GM23248 (cell line): ENCODE results near the gene PLK5. TPM values are rescaled to one million over a fixed set of nuclear protein-coding genes. Genes with fewer than 3 reads are reported as not detected.

Source experiments
- DNase-seq: peaks from one replicate; pipeline ENCODE4 v3.0.0-alpha.2; 2015
- H2AFZ ChIP-seq: fragments of 200-600 bp; sonication (generic); 2 replicates; pipeline ENCODE4 v1.6.1; 2016; ENCODE audit warnings: antibody characterized with exemption
- H3F3A ChIP-seq: fragments of 200-600 bp; sonication (generic); 2 replicates; pipeline ENCODE4 v1.6.1; 2016; ENCODE audit warnings: mild to moderate bottlenecking, antibody characterized with exemption, mixed run types; ENCODE audit not compliant: insufficient read depth
- H3K27ac ChIP-seq: fragments of 200-600 bp; sonication (generic); 2 replicates; pipeline ENCODE4 v1.5.1; 2016; ENCODE audit warnings: mild to moderate bottlenecking
- H3K27me3 ChIP-seq: fragments of 200-600 bp; sonication (generic); replicated peaks from 2 replicates; pipeline ENCODE4 v1.6.1; 2016; ENCODE audit warnings: mild to moderate bottlenecking; ENCODE audit not compliant: insufficient read depth
- H3K36me3 ChIP-seq: fragments of 200-600 bp; sonication (generic); 2 replicates; pipeline ENCODE4 v1.6.1; 2016; ENCODE audit warnings: low read depth, mild to moderate bottlenecking
- H3K4me1 ChIP-seq: fragments of 200-600 bp; sonication (generic); 2 replicates; pipeline ENCODE4 v1.6.1; 2016; ENCODE audit warnings: mild to moderate bottlenecking; ENCODE audit not compliant: insufficient read depth
- H3K4me2 ChIP-seq: fragments of 200-600 bp; sonication (generic); one replicate; pipeline ENCODE4 v1.6.1; 2016; ENCODE audit warnings: mild to moderate bottlenecking; ENCODE audit not compliant: unreplicated experiment
- H3K4me3 ChIP-seq: fragments of 200-600 bp; sonication (generic); 2 replicates; pipeline ENCODE4 v1.5.1; 2016; ENCODE audit warnings: mild to moderate bottlenecking
- H3K79me2 ChIP-seq: fragments of 200-600 bp; sonication (generic); 2 replicates; pipeline ENCODE4 v1.6.1; 2016; ENCODE audit warnings: mild to moderate bottlenecking; ENCODE audit not compliant: insufficient read depth
- H3K9ac ChIP-seq: fragments of 200-600 bp; sonication (generic); 2 replicates; pipeline ENCODE4 v1.6.1; 2016; ENCODE audit warnings: mild to moderate bottlenecking
- H3K9me2 ChIP-seq: fragments of 200-600 bp; sonication (generic); 2 replicates; pipeline ENCODE4 v1.6.1; 2016; ENCODE audit warnings: mixed run types, mild to moderate bottlenecking, moderate library complexity; ENCODE audit not compliant: insufficient read depth
- H3K9me3 ChIP-seq: fragments of 200-600 bp; sonication (generic); one replicate; pipeline ENCODE4 v1.6.1; 2017; ENCODE audit warnings: low read depth
- H4K20me1 ChIP-seq: fragments of 200-600 bp; sonication (generic); 2 replicates; pipeline ENCODE4 v1.6.0; 2016; ENCODE audit not compliant: insufficient read depth
- EZH2 ChIP-seq: fragments of 200-600 bp; sonication (generic); IDR thresholded peaks from 2 replicates; pipeline ENCODE4 v1.6.1; 2018; ENCODE audit warnings: antibody characterized with exemption, mild to moderate bottlenecking; ENCODE audit not compliant: insufficient read depth, poor library complexity, severe bottlenecking
- EZH2phosphoT487 ChIP-seq: fragments of 200-600 bp; sonication (generic); IDR thresholded peaks from 2 replicates; pipeline ENCODE4 v1.6.1; 2018; ENCODE audit warnings: antibody characterized with exemption, moderate library complexity, mild to moderate bottlenecking, low read depth; ENCODE audit not compliant: insufficient read depth
- WGBS, 2 experiments: methylation state at CpG; one replicate each; pipeline ENCODE4 v1.1.6; 2015 to 2017; ENCODE audit warnings: low lambda C conversion rate in 2 of 2, low coverage in 1 of 2; ENCODE audit errors: missing lambda C conversion rate in 2 of 2; 5-methylcytosine and 5-hydroxymethylcytosine counted together
- in situ Hi-C: fragments of 300-500 bp; cut with MboI; formaldehyde crosslinking; loops from 2 replicates; pipeline ENCODE4 v1.15.0; 2020
- polyA plus RNA-seq: library from polyadenylated mRNA; unstranded; fragments of >200 nt; fragmentation: Nextera tagmentation; extraction: Ambion mirVana; gene quantifications from 2 replicates; pipeline ENCODE4 v1.2.1, GENCODE V29; 2016
- total RNA-seq: library from RNA; depleted of rRNA; stranded (reverse); fragments of >200 nt; shearing (Covaris generic); gene quantifications from 2 replicates; pipeline ENCODE4 v1.2.3, GENCODE V29; 2014

PLK5 gene
- total and polyA plus RNA-seq, 2 experiments from 2014 or later, result not detected

DNA sequence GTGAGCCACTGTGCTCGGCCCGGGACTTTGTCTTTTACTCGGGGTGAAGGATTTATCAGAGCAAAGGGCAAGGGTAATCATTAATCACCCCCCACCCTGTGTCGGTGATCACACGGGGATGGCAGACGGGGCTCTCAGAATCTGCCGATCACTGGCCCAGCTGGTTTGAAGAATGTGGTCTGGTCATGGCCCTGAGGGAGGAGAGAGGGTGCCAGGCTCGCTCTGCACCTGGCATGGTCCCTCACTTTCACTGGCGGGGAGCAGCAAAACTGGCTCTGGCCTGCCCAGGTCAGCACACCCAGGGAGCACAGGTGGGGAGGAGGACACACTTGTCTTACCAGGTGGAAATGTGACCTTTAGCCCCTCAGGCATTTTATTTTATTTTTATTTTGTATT, 22.7 kb upstream of the PLK5 start:
- no peak overlapping the region for H2AFZ ChIP-seq
- no peak overlapping the region for H3K9ac ChIP-seq
- TF ChIP-seq EZH2phosphoT487 (no peak), EZH2 (no peak)
- H4K20me1 ChIP-seq, result no peaks in the 10 kb centered on the region
- H3K9me3 ChIP-seq, result no peaks in the 10 kb centered on the region
- no peaks in the 10 kb centered on the region for H3K36me3 ChIP-seq
- H3K27me3 ChIP-seq, result no peaks in the 10 kb centered on the region
- 64 to 69% methylated on average over 9 of the region's 9 CpGs for whole genome bisulfite sequencing, 2 experiments
- no peaks in the 10 kb centered on the region for H3F3A ChIP-seq
- no peak overlapping the region for H3K4me2 ChIP-seq
- no peak for DNase-seq
- no peaks in the 10 kb centered on the region for H3K4me1 ChIP-seq
- H3K9me2 ChIP-seq, result no peaks in the 10 kb centered on the region
- H3K27ac ChIP-seq, result no peak overlapping the region
- no peaks in the 10 kb centered on the region for H3K79me2 ChIP-seq
- no peak overlapping the region for H3K4me3 ChIP-seq
- in situ Hi-C loops, result no loop called here

DNA sequence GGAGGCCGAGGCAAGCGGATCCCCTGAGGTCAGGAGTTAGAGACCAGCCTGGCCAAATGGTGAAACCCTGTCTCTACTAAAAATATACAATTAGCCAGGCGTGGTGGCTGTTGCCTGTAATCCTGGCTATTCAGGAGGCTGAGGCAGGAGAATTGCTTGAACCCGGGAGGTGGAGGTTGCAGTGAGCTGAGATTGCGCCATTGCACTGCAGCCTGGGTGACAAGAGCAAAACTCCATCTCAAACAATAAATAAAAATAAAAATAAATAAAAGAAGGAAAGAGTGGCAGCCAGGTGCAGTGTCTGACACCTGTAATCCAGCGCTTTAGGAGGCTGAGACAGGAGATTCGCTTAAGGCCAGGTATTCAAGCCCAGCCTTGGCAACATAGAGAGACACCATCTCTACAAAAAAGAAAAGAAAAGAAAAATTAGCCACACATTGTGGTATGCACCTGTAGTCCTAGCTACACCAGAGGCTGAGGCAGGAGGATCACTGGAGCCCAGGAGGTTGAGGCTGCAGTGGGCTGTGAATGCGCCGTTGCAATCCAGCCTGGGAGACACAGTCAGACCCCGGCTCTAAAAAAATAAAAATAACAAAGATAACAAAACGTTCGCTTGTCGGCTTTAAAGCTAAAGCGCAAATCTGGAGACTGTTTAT, 21.3 kb upstream of the PLK5 start:
- in situ Hi-C loops, result no loop called here
- Histone ChIP-seq H3K4me2 (peak overlapping the region; percentile 55), H3K4me1 (no peaks in the 10 kb centered on the region), H3K36me3 (no peaks in the 10 kb centered on the region), H3K27ac (no peak overlapping the region), H3K9ac (no peak overlapping the region; the same call in 1 of the 2 replicates), H3K9me3 (no peaks in the 10 kb centered on the region), H3K4me3 (0 out of 2 replicates have a peak overlapping the region, but pooled peaks have one; percentile 45), H3K79me2 (no peaks in the 10 kb centered on the region), H2AFZ (no peak overlapping the region), H3F3A (no peaks in the 10 kb centered on the region), H4K20me1 (no peaks in the 10 kb centered on the region), H3K9me2 (no peaks in the 10 kb centered on the region), H3K27me3 (no peaks in the 10 kb centered on the region)
- WGBS, 2 experiments, result 60 to 67% methylated on average over 14 of the region's 14 CpGs
- DNase-seq, result no peak
- TF ChIP-seq EZH2 (no peak), EZH2phosphoT487 (no peak)

DNA sequence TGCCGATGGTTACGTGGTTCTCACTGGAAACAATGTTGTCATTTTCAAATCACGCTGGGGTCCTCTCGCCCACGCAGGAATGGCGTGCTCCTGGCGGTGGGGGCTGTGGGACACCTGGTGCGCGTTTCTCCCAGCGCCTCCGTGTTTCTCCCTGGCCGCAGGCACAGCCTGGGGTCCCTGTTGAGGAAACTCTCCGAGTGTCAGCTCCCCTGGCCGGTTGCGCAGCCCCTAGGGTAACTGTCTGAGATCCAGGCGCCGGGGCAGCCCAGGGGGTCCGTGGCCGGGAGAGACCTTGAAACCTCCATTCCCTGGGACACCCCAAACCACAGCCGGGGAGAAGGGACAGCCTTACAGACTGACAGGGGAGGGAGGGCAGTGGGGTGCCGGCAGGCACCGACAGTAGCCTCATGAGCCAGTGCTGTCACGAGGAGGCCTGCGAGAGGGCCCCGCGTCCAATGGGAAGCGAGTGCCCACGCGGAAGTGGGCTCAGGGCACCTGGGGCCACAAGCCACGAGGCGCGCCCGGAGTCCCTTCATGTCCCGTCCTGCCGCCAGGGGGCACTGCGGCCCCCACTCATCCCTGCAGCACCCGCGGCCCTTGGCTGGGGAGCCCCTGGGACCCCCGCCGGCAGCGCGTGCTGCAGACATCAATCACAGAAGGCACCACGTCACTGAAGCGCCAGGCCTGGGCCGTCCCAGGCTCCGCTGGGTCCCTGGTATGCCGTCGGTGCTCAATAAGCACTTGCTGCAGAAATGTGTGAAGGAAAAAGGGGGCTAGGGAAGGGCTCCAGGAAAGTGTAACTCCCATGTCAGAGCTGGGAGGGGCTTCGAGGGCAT, 20.6 kb upstream of the PLK5 start:
- no peaks in the 10 kb centered on the region for H3K4me1 ChIP-seq
- in situ Hi-C loops, result no loop called here
- WGBS, 2 experiments, result 2 to 3% methylated on average over 43 to 46 of the region's 49 CpGs
- H3K27ac ChIP-seq, result no peak overlapping the region
- H3K79me2 ChIP-seq, result no peaks in the 10 kb centered on the region
- H4K20me1 ChIP-seq, result no peaks in the 10 kb centered on the region
- no peaks in the 10 kb centered on the region for H3K9me2 ChIP-seq
- no peaks in the 10 kb centered on the region for H3K9me3 ChIP-seq
- H3F3A ChIP-seq, result no peaks in the 10 kb centered on the region
- H3K4me3 ChIP-seq, result peak overlapping the region; percentile 45; the same call in 1 of the 2 replicates
- H2AFZ ChIP-seq, result 0 out of 2 replicates have a peak overlapping the region, but pooled peaks have one; percentile 40
- no peaks in the 10 kb centered on the region for H3K36me3 ChIP-seq
- peak overlapping the region; percentile 55 for H3K4me2 ChIP-seq
- peak; percentile 74 for DNase-seq
- peak overlapping the region; percentile 24; the same call in 1 of the 2 replicates for H3K9ac ChIP-seq
- no peaks in the 10 kb centered on the region for H3K27me3 ChIP-seq
- TF ChIP-seq EZH2phosphoT487, result no peak
- TF ChIP-seq EZH2, result no peak

DNA sequence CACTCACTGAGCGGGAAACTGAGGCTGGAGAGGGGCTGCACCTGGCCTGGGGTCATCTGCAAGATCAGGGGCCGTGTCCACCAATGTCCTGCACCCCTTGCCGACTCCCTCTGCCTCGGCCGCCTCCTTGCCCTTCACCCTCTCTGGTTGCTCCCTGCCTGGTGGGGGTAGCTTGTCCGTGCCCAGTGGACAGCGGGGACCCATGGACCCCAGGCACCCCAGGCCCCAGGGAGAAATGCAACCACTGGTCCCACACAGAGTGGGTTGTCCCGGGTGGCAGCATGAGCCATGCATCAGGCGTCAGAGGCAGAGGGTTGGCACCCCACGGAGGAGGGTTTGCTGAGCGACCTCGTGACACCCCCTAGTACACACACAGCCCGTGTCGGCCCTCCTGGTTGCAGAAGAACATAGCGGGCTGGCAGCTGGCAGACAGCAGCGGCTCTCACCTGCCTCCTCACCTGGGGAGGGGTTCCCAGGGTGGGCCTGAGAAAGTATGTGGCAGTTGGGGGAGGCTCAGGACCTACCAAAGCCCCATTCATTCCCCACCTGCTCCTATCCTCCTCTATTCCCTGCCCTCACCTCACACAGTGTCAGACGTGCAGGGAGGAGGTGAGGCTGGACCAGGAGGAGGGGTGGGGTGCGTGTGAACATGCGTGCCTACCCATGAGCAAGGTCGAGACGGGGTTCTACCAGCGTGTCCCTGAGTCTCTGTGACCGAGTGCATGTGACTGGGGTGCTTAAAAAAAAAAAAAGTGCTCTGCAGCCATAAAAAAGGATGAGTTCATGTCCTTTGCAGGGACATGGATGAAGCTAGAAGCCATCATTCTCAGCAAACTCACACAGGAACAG, 19.7 kb upstream of the PLK5 start:
- WGBS, 2 experiments, result 27 to 29% methylated on average over 23 of the region's 23 CpGs
- no peaks in the 10 kb centered on the region for H3K9me2 ChIP-seq
- H3K4me1 ChIP-seq, result no peaks in the 10 kb centered on the region
- in situ Hi-C loops, result no loop called here
- no peak overlapping the region for H3K4me3 ChIP-seq
- H3K27me3 ChIP-seq, result no peaks in the 10 kb centered on the region
- H3K27ac ChIP-seq, result no peak overlapping the region
- no peak overlapping the region for H3K9ac ChIP-seq
- peaks cover 8% of the 10 kb centered on the region; the same call in 1 of the 2 replicates for H3F3A ChIP-seq
- no peaks in the 10 kb centered on the region for H3K9me3 ChIP-seq
- no peak overlapping the region for H2AFZ ChIP-seq
- no peak overlapping the region for H3K4me2 ChIP-seq
- H4K20me1 ChIP-seq, result no peaks in the 10 kb centered on the region
- H3K36me3 ChIP-seq, result no peaks in the 10 kb centered on the region
- no peak for DNase-seq
- no peaks in the 10 kb centered on the region for H3K79me2 ChIP-seq
- no peak for TF ChIP-seq EZH2
- TF ChIP-seq EZH2phosphoT487, result no peak
